Measurements from ENCODE around the gene PCNA.
"Not testable (repeated sequence)": the region's sequence is repeated elsewhere in the genome, so short reads cannot be mapped to it uniquely, and the experiment has no call there.

Gene PCNA

GRCh38 chr20:5071942-5072341 lies 47.8 kb downstream of the PCNA start:
- not testable (repeated sequence) for H3K27me3 ChIP-seq (ENCODE audit: control insufficient read depth, insufficient read depth, low read length); H3K9ac ChIP-seq (ENCODE audit: low read length); H3K36me3 ChIP-seq (ENCODE audit: control insufficient read depth, low read depth, low read length); H3K27ac ChIP-seq (ENCODE audit: low read length); H3K9me3 ChIP-seq (ENCODE audit: control insufficient read depth, low read depth, low read length); H3K4me3 ChIP-seq (ENCODE audit: low read length); H3K4me1 ChIP-seq (ENCODE audit: control insufficient read depth, low read depth, low read length)

- Histone ChIP-seq H3K4me1 (ENCODE audit: control insufficient read depth, low read depth, low read length) (peaks cover 12% of the 10 kb centered on the region), H3K27me3 (ENCODE audit: control insufficient read depth, insufficient read depth, low read length) (no peaks in the 10 kb centered on the region), H3K27ac (ENCODE audit: low read length) (no peak overlapping the region)
Measured at GRCh38 chr20:5070570-5070969, 49.2 kb downstream of the PCNA start.

GRCh38 chr20:5070081-5070480 lies 49.7 kb downstream of the PCNA start:
- H3K4me3 ChIP-seq (ENCODE audit: low read length): no peak overlapping the region
- no peaks in the 10 kb centered on the region for H3K9me3 ChIP-seq (ENCODE audit: control insufficient read depth, low read depth, low read length)
- peaks cover 12% of the 10 kb centered on the region for H3K4me1 ChIP-seq (ENCODE audit: control insufficient read depth, low read depth, low read length)
- H3K36me3 ChIP-seq (ENCODE audit: control insufficient read depth, low read depth, low read length): no peaks in the 10 kb centered on the region
- no peaks in the 10 kb centered on the region for H3K27me3 ChIP-seq (ENCODE audit: control insufficient read depth, insufficient read depth, low read length)
- H3K27ac ChIP-seq (ENCODE audit: low read length): no peak overlapping the region
- H3K9ac ChIP-seq (ENCODE audit: low read length): no peak overlapping the region

More at GRCh38 chr20:5070570-5070969, 49.2 kb downstream of the PCNA start:
- H3K36me3 ChIP-seq (ENCODE audit: control insufficient read depth, low read depth, low read length): no peaks in the 10 kb centered on the region
- no peaks in the 10 kb centered on the region for H3K9me3 ChIP-seq (ENCODE audit: control insufficient read depth, low read depth, low read length)
- H3K4me3 ChIP-seq (ENCODE audit: low read length): no peak overlapping the region
- H3K9ac ChIP-seq (ENCODE audit: low read length): no peak overlapping the region

GRCh38 chr20:5069141-5069806 lies 50.5 kb downstream of the PCNA start:
- Histone ChIP-seq H3K4me3 (ENCODE audit: low read length) (no peak overlapping the region), H3K9me3 (ENCODE audit: control insufficient read depth, low read depth, low read length) (no peaks in the 10 kb centered on the region), H3K27ac (ENCODE audit: low read length) (no peak overlapping the region), H3K27me3 (ENCODE audit: control insufficient read depth, insufficient read depth, low read length) (no peaks in the 10 kb centered on the region), H3K9ac (ENCODE audit: low read length) (no peak overlapping the region), H3K4me1 (ENCODE audit: control insufficient read depth, low read depth, low read length) (peaks cover 10% of the 10 kb centered on the region), H3K36me3 (ENCODE audit: control insufficient read depth, low read depth, low read length) (no peaks in the 10 kb centered on the region)

- no peaks in the 10 kb centered on the region for H3K36me3 ChIP-seq (ENCODE audit: control insufficient read depth, low read depth, low read length)
- H3K9ac ChIP-seq (ENCODE audit: low read length): no peak overlapping the region
- no peaks in the 10 kb centered on the region for H3K9me3 ChIP-seq (ENCODE audit: control insufficient read depth, low read depth, low read length)
- no peak overlapping the region for H3K27ac ChIP-seq (ENCODE audit: low read length)
- no peaks in the 10 kb centered on the region for H3K27me3 ChIP-seq (ENCODE audit: control insufficient read depth, insufficient read depth, low read length)
- H3K4me1 ChIP-seq (ENCODE audit: control insufficient read depth, low read depth, low read length): peaks cover 4% of the 10 kb centered on the region
- H3K4me3 ChIP-seq (ENCODE audit: low read length): no peak overlapping the region
Measured at GRCh38 chr20:5067877-5068645, 51.7 kb downstream of the PCNA start.

- Histone ChIP-seq H3K27ac (ENCODE audit: low read length) (no peak overlapping the region), H3K4me1 (ENCODE audit: control insufficient read depth, low read depth, low read length) (peaks cover 4% of the 10 kb centered on the region), H3K9ac (ENCODE audit: low read length) (no peak overlapping the region), H3K27me3 (ENCODE audit: control insufficient read depth, insufficient read depth, low read length) (no peaks in the 10 kb centered on the region), H3K36me3 (ENCODE audit: control insufficient read depth, low read depth, low read length) (no peaks in the 10 kb centered on the region), H3K9me3 (ENCODE audit: control insufficient read depth, low read depth, low read length) (no peaks in the 10 kb centered on the region), H3K4me3 (ENCODE audit: low read length) (no peak overlapping the region)
Measured at GRCh38 chr20:5065879-5066383, 53.8 kb downstream of the PCNA start.

GRCh38 chr20:5065166-5065878 lies 54.4 kb downstream of the PCNA start:
- no peaks in the 10 kb centered on the region for H3K27me3 ChIP-seq (ENCODE audit: control insufficient read depth, insufficient read depth, low read length)
- no peaks in the 10 kb centered on the region for H3K9me3 ChIP-seq (ENCODE audit: control insufficient read depth, low read depth, low read length)
- H3K27ac ChIP-seq (ENCODE audit: low read length): no peak overlapping the region
- no peak overlapping the region for H3K4me3 ChIP-seq (ENCODE audit: low read length)
- H3K36me3 ChIP-seq (ENCODE audit: control insufficient read depth, low read depth, low read length): no peaks in the 10 kb centered on the region
- H3K9ac ChIP-seq (ENCODE audit: low read length): no peak overlapping the region
- peaks cover 4% of the 10 kb centered on the region for H3K4me1 ChIP-seq (ENCODE audit: control insufficient read depth, low read depth, low read length)

Data from iPS-18a (cell line).